Measurements from ENCODE around the gene ANKRD40.
A peak's percentile ranks its signal among the peaks of the same experiment; 100 is the strongest.

DNA sequence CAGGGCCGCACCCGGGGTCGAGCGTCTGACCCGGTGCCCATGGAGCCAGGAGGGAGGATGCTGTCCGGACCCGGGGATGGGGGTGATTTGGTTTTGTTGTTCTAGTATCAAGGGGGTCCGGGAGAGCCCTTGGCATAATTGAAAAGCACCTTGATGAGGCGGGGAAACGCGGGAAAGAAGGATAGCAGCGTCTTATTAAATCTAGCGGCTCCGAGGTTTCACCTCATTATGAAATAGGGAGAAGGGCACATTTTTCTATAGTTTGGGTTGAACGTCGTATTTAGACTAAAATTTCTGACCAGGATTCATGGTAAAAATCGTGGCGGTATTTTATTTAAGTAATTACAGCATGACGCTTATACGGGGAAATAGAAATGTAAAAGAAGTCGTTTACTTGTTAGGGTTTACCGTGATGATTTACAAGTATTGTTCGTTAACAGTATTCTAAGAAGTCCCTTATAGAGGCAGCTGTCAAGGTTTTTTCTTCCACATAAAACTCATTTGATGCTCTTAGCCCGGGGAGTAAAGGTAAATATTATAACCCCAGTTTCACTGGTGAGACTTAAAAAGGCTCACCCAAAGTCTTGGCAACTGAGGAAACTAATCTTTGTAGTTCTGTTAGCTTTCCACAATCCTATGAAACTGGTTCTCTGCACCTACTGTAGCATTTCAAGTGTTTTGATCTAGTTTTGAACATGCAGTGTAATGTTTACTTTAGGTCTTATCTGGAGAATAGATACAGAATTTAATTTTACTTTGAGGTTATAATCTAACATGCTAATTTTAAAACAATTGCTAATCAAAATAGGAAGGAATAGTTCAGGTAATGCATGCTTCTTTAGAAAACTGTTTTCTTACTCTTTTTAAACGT, 12.4 kb upstream of the ANKRD40 start:
- TF ChIP-seq, protein P1, sequence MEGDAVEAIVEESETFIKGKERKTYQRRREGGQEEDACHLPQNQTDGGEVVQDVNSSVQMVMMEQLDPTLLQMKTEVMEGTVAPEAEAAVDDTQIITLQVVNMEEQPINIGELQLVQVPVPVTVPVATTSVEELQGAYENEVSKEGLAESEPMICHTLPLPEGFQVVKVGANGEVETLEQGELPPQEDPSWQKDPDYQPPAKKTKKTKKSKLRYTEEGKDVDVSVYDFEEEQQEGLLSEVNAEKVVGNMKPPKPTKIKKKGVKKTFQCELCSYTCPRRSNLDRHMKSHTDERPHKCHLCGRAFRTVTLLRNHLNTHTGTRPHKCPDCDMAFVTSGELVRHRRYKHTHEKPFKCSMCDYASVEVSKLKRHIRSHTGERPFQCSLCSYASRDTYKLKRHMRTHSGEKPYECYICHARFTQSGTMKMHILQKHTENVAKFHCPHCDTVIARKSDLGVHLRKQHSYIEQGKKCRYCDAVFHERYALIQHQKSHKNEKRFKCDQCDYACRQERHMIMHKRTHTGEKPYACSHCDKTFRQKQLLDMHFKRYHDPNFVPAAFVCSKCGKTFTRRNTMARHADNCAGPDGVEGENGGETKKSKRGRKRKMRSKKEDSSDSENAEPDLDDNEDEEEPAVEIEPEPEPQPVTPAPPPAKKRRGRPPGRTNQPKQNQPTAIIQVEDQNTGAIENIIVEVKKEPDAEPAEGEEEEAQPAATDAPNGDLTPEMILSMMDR (conservative IDR thresholded peaks at IDR 0.05) = no peak
- peak; percentile 65; the same call in 1 of the 2 replicates for TF ChIP-seq ZFX (IDR thresholded peaks at IDR 0.05)
